DOHH2 (cell line): ENCODE data around the gene ZNF493.
A peak's percentile ranks its signal among the peaks of the same experiment; 100 is the strongest.

Source experiments
- H3F3A ChIP-seq: fragments of 200-600 bp; sonication (generic), shearing (Covaris generic); 2 replicates; pipeline ENCODE4 v1.6.0; 2016; ENCODE audit warnings: antibody characterized with exemption, mild to moderate bottlenecking; ENCODE audit not compliant: control insufficient read depth, insufficient read depth
- H3K27ac ChIP-seq: fragments of 200-600 bp; sonication (generic); 2 replicates; pipeline ENCODE4 v1.5.1; 2014; ENCODE audit warnings: low read depth, mild to moderate bottlenecking, low read length, moderate library complexity
- H3K27me3 ChIP-seq: fragments of 200-600 bp; sonication (generic); 2 replicates; pipeline ENCODE4 v1.6.1; 2014; ENCODE audit warnings: mild to moderate bottlenecking, low read length, mixed read lengths; ENCODE audit not compliant: control insufficient read depth
- H3K36me3 ChIP-seq: fragments of 200-600 bp; sonication (generic); 2 replicates; pipeline ENCODE4 v1.6.1; 2014; ENCODE audit warnings: mild to moderate bottlenecking, low read length, moderate library complexity, mixed read lengths; ENCODE audit not compliant: control insufficient read depth
- H3K4me1 ChIP-seq: fragments of 200-600 bp; sonication (generic); 2 replicates; pipeline ENCODE4 v1.6.1; 2014; ENCODE audit warnings: mild to moderate bottlenecking, low read length, mixed read lengths; ENCODE audit not compliant: control insufficient read depth
- H3K4me2 ChIP-seq: fragments of 200-600 bp; sonication (generic); 2 replicates; pipeline ENCODE4 v1.6.0; 2014; ENCODE audit warnings: mild to moderate bottlenecking, low read length, moderate library complexity
- H3K4me3 ChIP-seq: fragments of 200-600 bp; sonication (generic); 2 replicates; pipeline ENCODE4 v1.5.1; 2014; ENCODE audit warnings: mild to moderate bottlenecking, low read length, mixed read lengths
- H3K79me2 ChIP-seq: fragments of 200-600 bp; sonication (generic); 2 replicates; pipeline ENCODE4 v1.6.1; 2014; ENCODE audit warnings: mild to moderate bottlenecking, low read length, mixed read lengths; ENCODE audit not compliant: control insufficient read depth
- H3K9me2 ChIP-seq: fragments of 200-600 bp; sonication (generic); replicated peaks from 2 replicates; pipeline ENCODE4 v1.6.1; 2014; ENCODE audit warnings: mild to moderate bottlenecking, low read length, mixed read lengths; ENCODE audit not compliant: control insufficient read depth
- H3K9me3 ChIP-seq: fragments of 200-600 bp; sonication (generic); 2 replicates; pipeline ENCODE4 v1.6.1; 2014; ENCODE audit warnings: antibody characterized with exemption, low read length, mixed read lengths; ENCODE audit not compliant: control insufficient read depth, insufficient read depth
- H4K20me1 ChIP-seq: fragments of 200-600 bp; sonication (generic); 2 replicates; pipeline ENCODE4 v1.6.0; 2014; ENCODE audit warnings: low read depth, mild to moderate bottlenecking, antibody characterized with exemption, low read length, moderate library complexity; ENCODE audit not compliant: control insufficient read depth, insufficient read depth
- EZH2phosphoT487 ChIP-seq: fragments of 200-600 bp; sonication (generic); IDR thresholded peaks from 2 replicates; pipeline ENCODE4 v1.6.1; 2017; ENCODE audit warnings: borderline replicate concordance, mild to moderate bottlenecking, antibody characterized with exemption, low read length, moderate library complexity, mixed read lengths
- TF ChIP-seq, protein P1 (sequence below): fragments of 200-600 bp; sonication (generic); IDR thresholded peaks from one replicate; pipeline ENCODE4 v1.5.1; 2014; ENCODE audit warnings: antibody characterized with exemption, mild to moderate bottlenecking, low read depth, low read length; ENCODE audit not compliant: poor library complexity, severe bottlenecking

ZNF493 gene

DNA sequence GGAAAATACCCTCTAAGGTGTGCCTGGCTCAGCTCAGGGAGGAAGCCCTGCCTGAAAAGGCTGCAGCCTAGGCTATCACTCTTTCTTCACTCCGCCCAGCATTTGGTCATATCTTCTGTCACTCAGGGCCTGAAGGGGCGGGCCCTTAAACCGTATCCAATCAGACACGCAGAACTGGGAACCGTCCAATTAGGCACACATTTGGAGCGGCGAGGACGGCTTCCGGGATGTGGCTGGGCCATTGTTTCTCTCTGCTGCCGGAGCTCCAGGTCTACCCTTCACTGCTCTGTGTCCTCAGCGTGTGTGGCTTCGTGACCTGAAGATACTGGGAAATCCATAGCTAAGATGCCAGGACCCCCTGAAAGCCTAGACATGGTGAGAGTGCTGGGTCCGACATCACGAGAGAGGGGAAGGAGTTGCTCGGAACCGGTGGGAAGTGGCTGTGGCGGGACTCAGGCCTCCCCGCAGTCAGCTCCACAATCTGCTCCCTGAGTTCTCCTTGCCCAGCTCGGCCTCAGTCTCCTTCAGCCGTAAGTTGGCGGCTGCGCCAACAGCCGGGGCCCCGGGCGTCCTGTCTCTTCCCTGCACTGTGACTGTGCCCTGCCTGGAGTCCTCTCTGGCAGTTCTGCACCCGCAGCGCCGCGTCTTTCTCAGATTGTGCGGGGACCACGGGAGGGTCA is at the start of gene ZNF493:
ZNF493 (plus strand) TSS at position 241 of the 680 bp plus-strand sequence; CDS start at position 346, 105 bp downstream.
- no peaks in the 10 kb centered on the region for H4K20me1 ChIP-seq
- H3K27ac ChIP-seq, result peak within 1 kb of the TSS; percentile 22; the same call in 1 of the 2 replicates
- H3K27me3 ChIP-seq, result no peaks in the 10 kb centered on the region
- H3K36me3 ChIP-seq, result peaks cover 31% of the 10 kb centered on the region
- peaks cover 8% of the 10 kb centered on the region; the same call in 1 of the 2 replicates for H3K9me3 ChIP-seq
- H3K79me2 ChIP-seq, result peaks cover 40% of the 10 kb centered on the region
- no peaks in the 10 kb centered on the region for H3F3A ChIP-seq
- no peaks in the 10 kb centered on the region for H3K9me2 ChIP-seq
- peaks cover 12% of the 10 kb centered on the region for H3K4me1 ChIP-seq
- TF ChIP-seq EZH2phosphoT487, result no peak
- TF ChIP-seq, protein P1, sequence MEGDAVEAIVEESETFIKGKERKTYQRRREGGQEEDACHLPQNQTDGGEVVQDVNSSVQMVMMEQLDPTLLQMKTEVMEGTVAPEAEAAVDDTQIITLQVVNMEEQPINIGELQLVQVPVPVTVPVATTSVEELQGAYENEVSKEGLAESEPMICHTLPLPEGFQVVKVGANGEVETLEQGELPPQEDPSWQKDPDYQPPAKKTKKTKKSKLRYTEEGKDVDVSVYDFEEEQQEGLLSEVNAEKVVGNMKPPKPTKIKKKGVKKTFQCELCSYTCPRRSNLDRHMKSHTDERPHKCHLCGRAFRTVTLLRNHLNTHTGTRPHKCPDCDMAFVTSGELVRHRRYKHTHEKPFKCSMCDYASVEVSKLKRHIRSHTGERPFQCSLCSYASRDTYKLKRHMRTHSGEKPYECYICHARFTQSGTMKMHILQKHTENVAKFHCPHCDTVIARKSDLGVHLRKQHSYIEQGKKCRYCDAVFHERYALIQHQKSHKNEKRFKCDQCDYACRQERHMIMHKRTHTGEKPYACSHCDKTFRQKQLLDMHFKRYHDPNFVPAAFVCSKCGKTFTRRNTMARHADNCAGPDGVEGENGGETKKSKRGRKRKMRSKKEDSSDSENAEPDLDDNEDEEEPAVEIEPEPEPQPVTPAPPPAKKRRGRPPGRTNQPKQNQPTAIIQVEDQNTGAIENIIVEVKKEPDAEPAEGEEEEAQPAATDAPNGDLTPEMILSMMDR, result no peak
- peak within 1 kb of the TSS; percentile 96 for H3K4me3 ChIP-seq
- peak within 1 kb of the TSS; percentile 76 for H3K4me2 ChIP-seq

DNA sequence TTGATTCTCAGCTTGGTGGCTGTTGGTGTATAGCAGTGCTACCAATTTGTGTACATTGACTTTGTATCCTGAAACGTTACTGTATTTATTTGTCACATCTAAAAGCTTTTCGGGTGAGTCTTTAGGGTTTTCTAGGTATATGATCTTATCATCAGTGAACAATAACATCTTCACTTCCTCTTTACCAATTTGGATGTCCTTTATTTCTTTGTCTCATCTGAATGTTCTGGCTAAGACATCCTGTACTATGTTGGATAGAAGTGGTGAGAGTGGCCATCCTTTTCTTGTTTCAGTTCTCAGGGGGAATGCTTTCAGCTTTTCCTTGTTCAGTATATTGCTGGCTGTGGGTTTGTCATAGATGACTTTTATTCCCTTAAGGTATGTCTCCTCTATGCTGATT is 44.1 kb upstream of the ZNF493 start:
- no peaks in the 10 kb centered on the region for H3K27me3 ChIP-seq
- no peaks in the 10 kb centered on the region for H3K36me3 ChIP-seq
- H3F3A ChIP-seq, result no peaks in the 10 kb centered on the region
- H3K4me2 ChIP-seq, result no peak overlapping the region
- no peaks in the 10 kb centered on the region for H3K4me1 ChIP-seq
- H3K4me3 ChIP-seq, result no peak overlapping the region
- H3K27ac ChIP-seq, result no peak overlapping the region
- TF ChIP-seq EZH2phosphoT487, result no peak
- TF ChIP-seq, protein P1, result no peak
- H3K9me2 ChIP-seq, result no peaks in the 10 kb centered on the region
- H4K20me1 ChIP-seq, result no peaks in the 10 kb centered on the region
- H3K79me2 ChIP-seq, result no peaks in the 10 kb centered on the region
- H3K9me3 ChIP-seq, result peaks cover 4% of the 10 kb centered on the region

DNA sequence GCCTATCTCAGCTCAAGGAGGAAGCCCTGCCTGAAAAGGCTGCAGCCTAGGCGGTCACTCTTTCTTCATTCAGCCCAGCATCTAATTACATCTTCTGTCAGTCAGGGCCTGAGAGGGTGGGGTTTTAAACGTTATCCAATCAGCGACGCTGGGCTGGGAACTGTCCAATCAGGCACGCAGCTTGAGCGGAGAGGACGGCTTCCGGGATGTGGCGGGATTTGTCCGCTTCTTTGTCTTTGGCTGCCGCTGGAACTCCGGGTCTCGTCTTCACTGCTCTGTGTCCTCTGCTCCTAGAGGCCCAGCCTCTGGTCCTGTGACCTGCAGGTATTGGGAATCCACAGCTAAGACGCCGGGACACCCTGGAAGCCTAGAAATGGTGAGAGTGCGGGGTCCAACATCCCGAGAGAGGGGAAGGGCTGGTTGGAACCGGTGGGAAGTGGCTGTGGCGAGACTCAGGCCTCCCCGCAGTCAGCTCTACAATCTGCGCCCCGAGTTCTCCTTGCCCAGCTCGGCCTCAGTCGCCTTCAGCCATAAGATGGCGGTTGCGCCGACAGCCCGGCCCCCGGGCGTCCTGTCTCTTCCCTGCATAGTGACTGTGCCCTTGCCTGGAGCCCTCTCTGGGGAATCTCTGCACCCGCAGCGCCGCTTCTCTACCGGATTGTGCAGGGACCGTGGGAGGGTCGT is 38.0 kb upstream of the ZNF493 start, which contains the start of gene ZNF738:
ZNF738 (plus strand) TSS at position 233 of the 684 bp plus-strand sequence; CDS start at position 374, 141 bp downstream.
- H3K9me3 ChIP-seq, result peaks cover 13% of the 10 kb centered on the region
- TF ChIP-seq, protein P1, result no peak
- TF ChIP-seq EZH2phosphoT487, result no peak
- H3K9me2 ChIP-seq, result no peaks in the 10 kb centered on the region
- H3K4me2 ChIP-seq, result peak within 1 kb of the TSS; percentile 60
- peaks cover 35% of the 10 kb centered on the region for H3K79me2 ChIP-seq
- H4K20me1 ChIP-seq, result no peaks in the 10 kb centered on the region
- peaks cover 12% of the 10 kb centered on the region for H3K4me1 ChIP-seq
- peak within 1 kb of the TSS; percentile 87 for H3K4me3 ChIP-seq
- peak within 1 kb of the TSS; percentile 60 for H3K27ac ChIP-seq
- H3K27me3 ChIP-seq, result no peaks in the 10 kb centered on the region
- peaks cover 42% of the 10 kb centered on the region for H3K36me3 ChIP-seq
- no peaks in the 10 kb centered on the region for H3F3A ChIP-seq
